ENCODE measurements around the gene CTTNBP2. TPM values are rescaled to one million over a fixed set of nuclear protein-coding genes. Genes with fewer than 3 reads are reported as not detected.

CTTNBP2 gene
- total and polyA plus RNA-seq, 10 of the 15 experiments (the other 5 are each of a cell fraction or from before 2014, with no cell fraction given), result 0.04 to 0.43 TPM; not detected in 8

DNA sequence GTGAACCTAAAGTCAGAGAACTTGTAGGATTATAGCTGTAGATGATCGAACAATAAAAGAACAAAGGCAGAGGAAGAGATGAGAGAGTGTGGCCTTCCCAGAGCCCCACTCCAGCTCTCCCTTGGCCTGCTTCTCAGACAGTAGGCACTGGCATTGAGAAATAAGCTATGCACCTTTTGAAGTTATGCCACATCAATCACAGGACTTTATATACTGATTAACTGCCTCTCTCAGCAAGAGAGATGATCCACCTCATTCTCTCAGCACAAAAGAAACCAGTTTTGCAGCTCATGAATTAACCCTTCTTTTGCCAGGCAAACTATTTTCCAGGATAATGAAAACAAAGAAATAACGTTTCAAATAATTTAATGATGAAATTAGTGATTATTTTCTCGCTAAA, 22.0 kb upstream of the CTTNBP2 start (continued):
- TF ChIP-seq ZNF592 (IDR thresholded peaks at IDR 0.05) (no peak), POU2F2 (IDR thresholded peaks at IDR 0.05; ENCODE audit: borderline replicate concordance, low read depth, low read length) (no peak)

GRCh38 chr7:117894037-117894436, 20.8 kb upstream of the CTTNBP2 start:
- BruUV-seq (replicated peaks), result no TSS peak
- in situ Hi-C loops (cut with MboI), result no loop called here
- CTCF ChIA-PET, result interaction anchor here (1.1 kb wide), 1 partner anchor 22 kb away, joined by 3 read pairs; no protein-coding TSS in a partner anchor
- Histone ChIP-seq H3K36me3 (ENCODE audit: control insufficient read depth in 2 of 2, insufficient read depth in 2 of 2, low read length in 1 of 2) (no peaks in the 10 kb centered on the region), H3K27ac (ENCODE audit: control insufficient read depth, insufficient read depth) (no peak overlapping the region), H3K9ac (ENCODE audit: control insufficient read depth, insufficient read depth, low read length) (no peak overlapping the region), H3K27me3 (replicated peaks in 1 of 2; ENCODE audit: control insufficient read depth in 2 of 2, insufficient read depth in 2 of 2, low read length in 1 of 2) (0 out of 4 replicates have a peak, but pooled peaks cover 0 to 1% of the 10 kb centered on the region in 2 experiments), H3K9me3 (replicated peaks; ENCODE audit: control insufficient read depth, insufficient read depth, low read length) (no peaks in the 10 kb centered on the region), H3K4me3 (no peak overlapping the region), H2AFZ (ENCODE audit: control insufficient read depth, low read depth, low read length) (no peak overlapping the region), H4K20me1 (ENCODE audit: control insufficient read depth, insufficient read depth) (no peaks in the 10 kb centered on the region), H3K4me1 (ENCODE audit: control insufficient read depth, insufficient read depth, low read length) (no peaks in the 10 kb centered on the region), H3K4me2 (ENCODE audit: control insufficient read depth, insufficient read depth) (no peak overlapping the region), H3K79me2 (ENCODE audit: control insufficient read depth, insufficient read depth, low read length) (no peaks in the 10 kb centered on the region)
- WGBS (ENCODE audit: insufficient coverage, insufficient replicate concordance, low lambda C conversion rate, missing lambda C conversion rate), result 70% methylated on average over 1 of the region's 1 CpG
- intact Hi-C loops (cut with micrococcal nuclease; ENCODE audit: unreplicated experiment), result no loop called here
- ATAC-seq (no peak), FAIRE-seq (no peak), DNase-seq (ENCODE audit: low read depth, low spot score) (no peak)
- TF ChIP-seq HDAC2 (IDR thresholded peaks at IDR 0.05) (no peak), HCFC1 (IDR thresholded peaks at IDR 0.05; ENCODE audit: low read length) (no peak), SMC3 (IDR thresholded peaks at IDR 0.05; ENCODE audit: borderline replicate concordance, low read length) (no peak), HDAC6 (IDR thresholded peaks at IDR 0.05; ENCODE audit: unreplicated experiment) (no peak), SREBF1 (IDR thresholded peaks at IDR 0.05; ENCODE audit: low read length) (no peak), CREM (IDR thresholded peaks at IDR 0.05; ENCODE audit: low read depth) (no peak), CBFB (IDR thresholded peaks at IDR 0.05; ENCODE audit: low read depth) (no peak)
- POLR2A ChIA-PET, result no interaction called here
- RAD21 ChIA-PET (ENCODE audit: unreplicated experiment), result no interaction called here
- SMC1A ChIA-PET (ENCODE audit: uncharacterized antibody, unreplicated experiment), result interaction anchor here (0.8 to 1.1 kb wide), 3 partner anchors 8 to 60 kb away, joined by 3 read pairs; no protein-coding TSS in a partner anchor
